ENCODE results near the gene CST9L. TPM values are rescaled to one million over a fixed set of nuclear protein-coding genes. Genes with fewer than 3 reads are reported as not detected.

The CST9L gene
- total RNA-seq, 1 donor from 2014 or later: not detected

DNA sequence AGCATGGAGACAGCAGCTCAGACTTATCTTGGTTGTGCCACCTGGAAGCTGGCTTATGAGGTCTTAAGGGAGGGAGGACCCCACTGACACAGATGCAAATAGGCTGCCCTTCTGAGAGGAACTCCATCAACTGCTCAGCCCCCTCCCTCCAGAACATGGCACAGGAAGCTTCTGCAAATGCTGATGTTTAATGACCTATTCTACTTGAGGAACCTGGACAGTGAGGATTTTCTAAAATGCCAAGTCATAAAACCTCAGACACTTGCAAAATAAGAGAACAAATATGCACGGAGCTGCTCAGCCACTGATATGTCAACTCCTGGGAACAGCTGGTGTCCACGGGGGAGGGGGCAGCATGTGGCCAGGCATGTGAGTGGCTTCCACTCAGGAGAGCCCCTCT lies 34.0 kb upstream of the CST9L start:
- TF ChIP-seq CTCF (conservative IDR thresholded peaks at IDR 0.05; ENCODE audit: low read depth, low read length): no peak
- no peak overlapping the region for H3K4me3 ChIP-seq (ENCODE audit: low read depth, low read length)
- DNase-seq (ENCODE audit: low read depth): no peak

GRCh38 chr20:23601715-23602114 lies 33.4 kb upstream of the CST9L start:
- no peak overlapping the region for H3K4me3 ChIP-seq (ENCODE audit: low read depth, low read length)
- no peak for TF ChIP-seq CTCF (conservative IDR thresholded peaks at IDR 0.05; ENCODE audit: low read depth, low read length)
- no peak for DNase-seq (ENCODE audit: low read depth)

DNA sequence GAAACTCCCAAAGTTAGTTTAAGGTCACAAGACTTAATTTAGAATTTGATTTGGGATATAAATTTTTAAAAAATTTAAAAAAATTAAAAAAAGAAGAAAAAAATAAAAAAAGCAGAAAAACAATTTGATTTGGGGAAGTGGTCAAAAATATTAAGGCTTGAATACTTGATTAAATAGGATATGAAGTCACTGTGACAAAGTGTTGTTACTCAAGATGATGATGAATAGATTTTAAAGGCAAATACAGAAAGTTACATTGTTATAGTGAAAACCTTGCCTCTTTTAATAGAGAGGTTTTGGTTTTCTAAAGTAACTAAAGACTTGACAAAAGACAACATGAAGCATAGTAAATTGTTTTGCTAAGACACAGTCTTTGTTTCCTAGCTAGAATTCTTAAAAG lies 30.2 kb upstream of the CST9L start:
- DNase-seq (ENCODE audit: low read depth): no peak
- no peak for TF ChIP-seq CTCF (conservative IDR thresholded peaks at IDR 0.05; ENCODE audit: low read depth, low read length)
- H3K4me3 ChIP-seq (ENCODE audit: low read depth, low read length): no peak overlapping the region

DNA sequence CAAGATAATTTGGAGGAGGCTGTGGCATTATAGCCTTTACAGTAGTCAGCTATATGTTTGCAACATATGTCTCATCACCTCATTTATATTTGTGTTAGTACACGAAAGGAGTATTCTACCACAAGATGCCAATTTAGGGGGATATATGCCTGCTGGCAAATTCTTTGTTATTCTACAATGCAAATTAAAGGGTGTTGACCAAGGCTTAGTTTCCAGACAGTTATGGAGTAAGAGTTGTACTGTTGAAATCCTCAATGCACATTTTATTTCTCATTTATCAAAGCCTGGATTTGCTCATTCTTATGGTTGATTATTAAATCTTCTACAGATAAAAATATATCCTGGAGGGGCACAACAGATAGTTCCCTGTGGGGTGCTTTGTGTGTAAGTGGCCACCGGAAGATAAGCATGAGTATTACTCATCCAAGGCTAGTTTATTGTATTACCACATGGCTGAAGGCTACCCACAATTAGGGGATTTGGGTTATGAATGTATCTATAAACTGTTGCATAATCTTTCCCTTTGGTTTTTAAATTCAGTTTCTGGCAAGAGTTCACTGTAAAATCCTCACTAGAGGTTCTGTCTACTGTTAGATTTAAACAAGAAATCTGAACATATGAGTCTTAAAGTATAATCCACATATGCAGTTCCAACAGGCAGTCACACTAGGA lies 28.4 kb upstream of the CST9L start:
- DNase-seq (ENCODE audit: low read depth): no peak
- no peak overlapping the region for H3K4me3 ChIP-seq (ENCODE audit: low read depth, low read length)
- TF ChIP-seq CTCF (conservative IDR thresholded peaks at IDR 0.05; ENCODE audit: low read depth, low read length): no peak

GRCh38 chr20:23595941-23596340 lies 27.7 kb upstream of the CST9L start:
- no peak for TF ChIP-seq CTCF (conservative IDR thresholded peaks at IDR 0.05; ENCODE audit: low read depth, low read length)
- no peak overlapping the region for H3K4me3 ChIP-seq (ENCODE audit: low read depth, low read length)
- DNase-seq (ENCODE audit: low read depth): no peak

DNA sequence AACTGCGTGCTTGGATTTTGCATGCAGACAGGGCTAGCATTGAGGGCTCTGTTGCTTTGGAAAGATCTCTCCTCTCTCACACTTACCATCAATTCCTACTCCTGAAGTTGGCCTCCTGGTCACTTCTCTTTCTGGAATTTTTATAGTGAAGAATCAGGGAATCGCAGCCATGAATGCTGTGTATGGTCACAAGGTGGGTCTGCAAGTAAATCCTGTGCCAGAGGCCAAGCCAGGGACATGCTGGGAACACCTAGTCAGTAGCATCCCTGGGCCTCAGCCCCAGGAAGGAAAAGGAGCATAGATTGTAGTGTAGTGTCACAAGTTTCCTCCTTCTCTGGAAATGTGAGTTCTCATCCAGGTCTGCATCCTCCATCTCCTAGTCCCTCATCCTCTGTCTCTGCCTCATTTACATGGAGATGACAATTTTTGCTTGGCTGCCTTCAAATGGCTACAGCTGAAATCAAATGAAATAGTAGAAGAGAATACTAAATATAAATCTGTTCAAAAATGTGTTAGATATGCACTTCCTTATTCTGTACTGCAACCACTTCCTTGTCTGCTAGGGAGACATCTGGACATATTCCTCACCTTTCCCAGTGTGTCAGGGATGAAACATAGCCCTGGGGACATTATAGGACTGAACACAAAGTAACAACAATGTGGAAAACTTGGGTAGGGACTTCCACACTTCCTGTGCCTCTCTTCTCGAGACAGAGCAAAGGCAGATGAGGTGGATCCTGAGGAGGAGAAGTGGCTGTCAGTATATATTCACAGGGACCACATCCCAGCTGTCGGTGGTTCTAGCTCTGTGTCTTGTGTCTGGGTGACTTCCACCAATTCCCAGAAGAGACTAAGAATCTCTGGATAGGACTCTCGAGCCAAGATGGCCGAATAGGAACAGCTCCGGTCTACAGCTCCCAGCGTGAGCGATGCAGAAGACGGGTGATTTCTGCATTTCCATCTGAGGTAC lies 20.4 kb upstream of the CST9L start:
- TF ChIP-seq CTCF (conservative IDR thresholded peaks at IDR 0.05; ENCODE audit: low read depth, low read length): no peak
- no peak for DNase-seq (ENCODE audit: low read depth)
- H3K4me3 ChIP-seq (ENCODE audit: low read depth, low read length): no peak overlapping the region

All from epithelial cell of proximal tubule (primary cell).